Liver (tissue), 9 donors: ENCODE data around the gene CBL. TPM values are rescaled to one million over a fixed set of nuclear protein-coding genes. Genes with fewer than 3 reads are reported as not detected.

Experiments
- DNase-seq: peaks from one replicate; pipeline ENCODE4 v3.0.0-alpha.2; 2017; ENCODE audit warnings: low spot score
- H3K27ac ChIP-seq, 2 donors: one replicate each; pipeline ENCODE4 v1.7.0; 2013; ENCODE audit warnings: inconsistent platforms in 2 of 2, low read length in 2 of 2, control low read depth in 1 of 2, low read depth in 1 of 2, mild to moderate bottlenecking in 1 of 2
- H3K27me3 ChIP-seq, 4 donors: one replicate each; pipeline versions ENCODE4 v1.6.1 to v1.7.0; 2013; ENCODE audit warnings: low read length in 3 of 4, inconsistent platforms in 1 of 4, mild to moderate bottlenecking in 1 of 4, moderate library complexity in 1 of 4; ENCODE audit not compliant: control insufficient read depth in 4 of 4, insufficient read depth in 4 of 4
- H3K36me3 ChIP-seq, 4 donors: one replicate each; pipeline versions ENCODE4 v1.6.1 to v1.7.0; 2013; ENCODE audit warnings: low read length in 3 of 4, mild to moderate bottlenecking in 3 of 4, low read depth in 1 of 4, moderate library complexity in 1 of 4; ENCODE audit not compliant: control insufficient read depth in 4 of 4, insufficient read depth in 3 of 4
- H3K4me1 ChIP-seq, 4 donors: one replicate each; pipeline versions ENCODE4 v1.6.1 to v1.7.0; 2013; ENCODE audit warnings: low read length in 3 of 4, mild to moderate bottlenecking in 3 of 4, moderate library complexity in 1 of 4; ENCODE audit not compliant: control insufficient read depth in 4 of 4, insufficient read depth in 4 of 4
- H3K4me3 ChIP-seq, 3 donors: one replicate each; pipeline versions ENCODE4 v1.6.1 to v1.7.0; 2013; ENCODE audit warnings: low read length in 3 of 3, control low read depth in 1 of 3, low read depth in 1 of 3, mild to moderate bottlenecking in 1 of 3
- H3K9ac ChIP-seq, 2 donors: one replicate each; pipeline ENCODE4 v1.7.0; 2013; ENCODE audit warnings: low read length in 2 of 2, mild to moderate bottlenecking in 2 of 2, moderate library complexity in 2 of 2, control low read depth in 1 of 2, low read depth in 1 of 2
- H3K9me3 ChIP-seq, 4 donors: one replicate each; pipeline versions ENCODE4 v1.6.1 to v1.7.0; 2013; ENCODE audit warnings: low read length in 3 of 4; ENCODE audit not compliant: control insufficient read depth in 4 of 4
- ATF3 ChIP-seq: IDR thresholded peaks from 2 replicates; pipeline ENCODE4 v1.6.1; 2016; ENCODE audit warnings: antibody characterized with exemption
- CTCF ChIP-seq: fragments of 150-350 bp; IDR thresholded peaks from 2 replicates; pipeline ENCODE4 v1.5.1; 2017; ENCODE audit warnings: improper control_type of control experiment, low read depth, low read length; ENCODE audit not compliant: missing input control
- EGR1 ChIP-seq, 2 donors: IDR thresholded peaks; 2 replicates each; pipeline ENCODE4 v1.6.1; 2016 to 2018; ENCODE audit warnings: antibody characterized with exemption in 2 of 2, low read depth in 2 of 2
- FOXA2 ChIP-seq: IDR thresholded peaks from 2 replicates; pipeline ENCODE4 v1.6.1; 2016; ENCODE audit warnings: antibody characterized with exemption
- GABPA ChIP-seq, 2 donors: IDR thresholded peaks in 1 of 2; conservative IDR thresholded peaks in 1 of 2; 2 replicates each; pipeline ENCODE4 v1.6.1; 2016; ENCODE audit warnings: antibody characterized with exemption in 2 of 2, mild to moderate bottlenecking in 1 of 2, moderate library complexity in 1 of 2
- HNF4A ChIP-seq, 2 donors: conservative IDR thresholded peaks; 2 replicates each; pipeline ENCODE4 v1.6.1; 2016; ENCODE audit warnings: antibody characterized with exemption in 2 of 2, mild to moderate bottlenecking in 2 of 2
- HNF4G ChIP-seq: IDR thresholded peaks from 2 replicates; pipeline ENCODE4 v1.6.1; 2016; ENCODE audit warnings: antibody characterized with exemption
- JUND ChIP-seq, 2 donors: IDR thresholded peaks; 2 replicates each; pipeline ENCODE4 v1.6.1; 2016; ENCODE audit warnings: antibody characterized with exemption in 2 of 2
- MAX ChIP-seq: IDR thresholded peaks from 2 replicates; pipeline ENCODE4 v1.6.1; 2016; ENCODE audit warnings: antibody characterized with exemption
- NR2F2 ChIP-seq: IDR thresholded peaks from 2 replicates; pipeline ENCODE4 v1.6.1; 2016; ENCODE audit warnings: antibody characterized with exemption
- RAD21 ChIP-seq, 2 donors: IDR thresholded peaks; 2 replicates each; pipeline ENCODE4 v1.6.1; 2016; ENCODE audit warnings: antibody characterized with exemption in 2 of 2, mild to moderate bottlenecking in 2 of 2
- REST ChIP-seq: IDR thresholded peaks from 2 replicates; pipeline ENCODE4 v1.6.1; 2016; ENCODE audit warnings: antibody characterized with exemption, mild to moderate bottlenecking
- RXRA ChIP-seq, 2 donors: IDR thresholded peaks; 2 replicates each; pipeline ENCODE4 v1.6.1; 2017 to 2018; ENCODE audit warnings: antibody characterized with exemption in 2 of 2, mild to moderate bottlenecking in 1 of 2
- SP1 ChIP-seq: IDR thresholded peaks from 2 replicates; pipeline ENCODE4 v1.6.1; 2018; ENCODE audit warnings: antibody characterized with exemption, mild to moderate bottlenecking
- TAF1 ChIP-seq: conservative IDR thresholded peaks from 2 replicates; pipeline ENCODE4 v1.6.1; 2016; ENCODE audit warnings: antibody characterized with exemption, mild to moderate bottlenecking
- YY1 ChIP-seq: IDR thresholded peaks from 2 replicates; pipeline ENCODE4 v1.6.1; 2016; ENCODE audit warnings: antibody characterized with exemption, mild to moderate bottlenecking
- WGBS: extraction: QIAGEN DNeasy Blood & Tissue Kit; methylation state at CpG from one replicate; pipeline ENCODE4 v1.1.7; 2013; 5-methylcytosine and 5-hydroxymethylcytosine counted together
- polyA plus RNA-seq, 2 donors: library from polyadenylated mRNA; stranded (reverse) in 1 of 2; unstranded in 1 of 2; fragments of 200-250 nt in 1 of 2; fragments of >200 nt in 1 of 2; fragmentation: Nextera tagmentation in 1 of 2; extraction: Ambion mirVana in 1 of 2; gene quantifications; one replicate each; pipeline versions ENCODE4 v1.2.1 to v1.2.3, GENCODE V29; 2013 to 2015
- total RNA-seq, 2 donors: library from RNA; depleted of rRNA; stranded (reverse); fragments of >200 nt; gene quantifications; one replicate each; pipeline ENCODE4 v1.2.3, GENCODE V29; 2014
- donor health status: healthy.
- donor health status: healthy.
- donor health status: healthy.
- donor health status: healthy.
- donor health status: healthy.

Gene CBL
- total RNA-seq (1 to 10 TPM; 5.3 to 5.5 TPM), polyA plus RNA-seq (1 to 10 TPM; 1.6 to 1.7 TPM)

- H3K4me3 ChIP-seq: peak within 1 kb of the TSS; percentile 91 to 99 (median 94)
- peak within 1 kb of the TSS; percentile 59 to 71 for H3K9ac ChIP-seq
- H3K27me3 ChIP-seq: no peaks in the 10 kb centered on the region
- H3K9me3 ChIP-seq: no peaks in the 10 kb centered on the region
- WGBS: under 1% methylated on average over 88 of the region's 88 CpGs
- H3K36me3 ChIP-seq: no peaks in the 10 kb centered on the region
- DNase-seq: peak; percentile 99
- peak; percentile 24 for TF ChIP-seq SP1
- TF ChIP-seq YY1: peak; percentile 50
- peak; percentile 84 for TF ChIP-seq CTCF
- TF ChIP-seq NR2F2: peak; percentile 3
- TF ChIP-seq MAX: no peak
- TF ChIP-seq GABPA (IDR thresholded peaks at IDR 0.05 in 1 of 2, conservative IDR thresholded peaks at IDR 0.05 in 1 of 2): no peak
- TF ChIP-seq FOXA2: no peak
- peak in 1 of 2 donors; percentile 8 for TF ChIP-seq EGR1 (IDR thresholded peaks at IDR 0.05; ENCODE audit: low read depth in 2 of 2)
- peak; percentile 67 to 68 for TF ChIP-seq RAD21 (IDR thresholded peaks at IDR 0.05)
- H3K4me1 ChIP-seq: peaks cover 3 to 13% (median 11%) of the 10 kb centered on the region in 4 donors
- H3K27ac ChIP-seq: peak within 1 kb of the TSS; percentile 83 to 88
Measured at GRCh38 chr11:119205574-119206510, at the start of gene CBL. CBL (plus strand) TSS chr11:119206339; CDS start chr11:119206418, 79 bp downstream.

- TF ChIP-seq CTCF (no peak), SP1 (no peak), JUND (IDR thresholded peaks at IDR 0.05) (no peak), HNF4G (no peak), RAD21 (IDR thresholded peaks at IDR 0.05) (no peak), RXRA (IDR thresholded peaks at IDR 0.05) (no peak), YY1 (no peak), REST (no peak), NR2F2 (no peak), MAX (no peak), EGR1 (IDR thresholded peaks at IDR 0.05; ENCODE audit: low read depth in 2 of 2) (no peak), ATF3 (no peak), HNF4A (conservative IDR thresholded peaks at IDR 0.05) (no peak), TAF1 (no peak)
- no peak overlapping the region for H3K27ac ChIP-seq
- no peak overlapping the region for H3K4me3 ChIP-seq
- 82% methylated on average over 10 of the region's 10 CpGs for WGBS
- H3K9ac ChIP-seq: no peak overlapping the region
- H3K36me3 ChIP-seq: no peaks in the 10 kb centered on the region
- no peak for DNase-seq
- no peaks in the 10 kb centered on the region for H3K9me3 ChIP-seq
- H3K27me3 ChIP-seq: no peaks in the 10 kb centered on the region
- H3K4me1 ChIP-seq: no peaks in the 10 kb centered on the region
Measured at GRCh38 chr11:119156496-119156895, 49.6 kb upstream of the CBL start.
